OCI-LY3 (cell line): ENCODE measurements around the gene CFAP20.

Source experiments
- H2AFZ ChIP-seq: fragments of 200-600, 300-600 bp; shearing (Covaris generic); 2 replicates; pipeline ENCODE4 v1.6.0; 2014; ENCODE audit warnings: antibody characterized with exemption, low read depth, low read length
- H3K27ac ChIP-seq: fragments of 200-600, 300-600 bp; sonication (generic); 2 replicates; pipeline ENCODE4 v1.5.1; 2014; ENCODE audit warnings: mild to moderate bottlenecking, low read length, moderate library complexity, mixed read lengths
- H3K27me3 ChIP-seq: fragments of 200-600, 300-600 bp; sonication (generic); 2 replicates; pipeline ENCODE4 v1.6.1; 2014; ENCODE audit warnings: low read depth, low read length, mixed read lengths
- H3K36me3 ChIP-seq: fragments of 200-600, 300-600 bp; sonication (generic); replicated peaks from 2 replicates; pipeline ENCODE3; 2014; ENCODE audit warnings: low read depth, low read length, mixed read lengths
- H3K4me1 ChIP-seq: fragments of 300-600, 200-600 bp; sonication (generic); 2 replicates; pipeline ENCODE4 v1.6.1; 2014; ENCODE audit warnings: low read length, mixed read lengths
- H3K4me2 ChIP-seq: fragments of 200-600, 300-600 bp; sonication (generic); 2 replicates; pipeline ENCODE4 v1.6.1; 2014; ENCODE audit warnings: low read length, mixed read lengths
- H3K4me3 ChIP-seq: fragments of 300-600, 200-600 bp; sonication (generic); 2 replicates; pipeline ENCODE4 v1.5.1; 2014; ENCODE audit warnings: antibody characterized with exemption, mild to moderate bottlenecking, low read length, moderate library complexity
- H3K79me2 ChIP-seq: fragments of 300-600, 200-600 bp; shearing (Covaris generic); 2 replicates; pipeline ENCODE4 v1.6.1; 2014; ENCODE audit warnings: mild to moderate bottlenecking, low read length, mixed read lengths
- H3K9ac ChIP-seq: fragments of 300-600, 200-600 bp; shearing (Covaris generic); 2 replicates; pipeline ENCODE4 v1.6.0; 2014; ENCODE audit warnings: mild to moderate bottlenecking, low read length, moderate library complexity
- H3K9me3 ChIP-seq: fragments of 200-600, 300-600 bp; shearing (Covaris generic); 2 replicates; pipeline ENCODE4 v1.6.1; 2014; ENCODE audit warnings: low read length, mixed read lengths; ENCODE audit not compliant: insufficient read depth
- H4K20me1 ChIP-seq: fragments of 200-600, 300-600 bp; sonication (generic); 2 replicates; pipeline ENCODE4 v1.6.1; 2016; ENCODE audit warnings: low read length, mixed read lengths; ENCODE audit not compliant: insufficient read depth
- CTCF ChIP-seq: fragments of 200-600, 300-600 bp; sonication (generic); IDR thresholded peaks from 2 replicates; pipeline ENCODE4 v1.5.1; 2014; ENCODE audit warnings: antibody characterized with exemption, low read length, low read depth
- EZH2phosphoT487 ChIP-seq: fragments of 200-600 bp; shearing (Covaris generic); IDR thresholded peaks from 2 replicates; pipeline ENCODE4 v1.6.1; 2018; ENCODE audit warnings: antibody characterized with exemption, mixed run types, low read depth

CFAP20 gene

GRCh38 chr16:58155839-58156238, 26.7 kb upstream of the CFAP20 start:
- TF ChIP-seq EZH2phosphoT487 (no peak), CTCF (no peak)
- Histone ChIP-seq H3K27ac (no peak overlapping the region), H3K9me3 (no peaks in the 10 kb centered on the region), H3K4me3 (no peak overlapping the region), H3K4me1 (no peaks in the 10 kb centered on the region), H3K27me3 (no peaks in the 10 kb centered on the region), H2AFZ (no peak overlapping the region), H4K20me1 (0 out of 2 replicates have a peak, but pooled peaks cover 2% of the 10 kb centered on the region), H3K4me2 (no peak overlapping the region), H3K79me2 (no peaks in the 10 kb centered on the region), H3K36me3 (peaks cover 16% of the 10 kb centered on the region), H3K9ac (no peak overlapping the region)

- H3K4me1 ChIP-seq, result no peaks in the 10 kb centered on the region
- no peak overlapping the region for H3K4me2 ChIP-seq
- H3K9ac ChIP-seq, result no peak overlapping the region
- no peak overlapping the region for H2AFZ ChIP-seq
- H3K79me2 ChIP-seq, result no peaks in the 10 kb centered on the region
- H3K27ac ChIP-seq, result no peak overlapping the region
- peaks cover under 1% of the 10 kb centered on the region for H3K36me3 ChIP-seq
- no peak for TF ChIP-seq EZH2phosphoT487
- TF ChIP-seq CTCF, result no peak
- H3K4me3 ChIP-seq, result no peak overlapping the region
- no peaks in the 10 kb centered on the region for H3K9me3 ChIP-seq
- no peaks in the 10 kb centered on the region for H4K20me1 ChIP-seq
- H3K27me3 ChIP-seq, result no peaks in the 10 kb centered on the region
Measured at GRCh38 chr16:58154345-58154744, 25.2 kb upstream of the CFAP20 start.

- Histone ChIP-seq H3K9ac (no peak overlapping the region), H3K36me3 (no peaks in the 10 kb centered on the region), H3K79me2 (no peaks in the 10 kb centered on the region), H2AFZ (no peak overlapping the region), H3K27ac (no peak overlapping the region), H3K4me2 (no peak overlapping the region), H3K27me3 (no peaks in the 10 kb centered on the region), H3K9me3 (no peaks in the 10 kb centered on the region), H3K4me1 (no peaks in the 10 kb centered on the region), H3K4me3 (no peak overlapping the region), H4K20me1 (no peaks in the 10 kb centered on the region)
- TF ChIP-seq CTCF (no peak), EZH2phosphoT487 (no peak)
Measured at GRCh38 chr16:58152246-58152868, 23.2 kb upstream of the CFAP20 start.

GRCh38 chr16:58148526-58148925, 19.3 kb upstream of the CFAP20 start:
- H3K27me3 ChIP-seq, result no peaks in the 10 kb centered on the region
- H3K36me3 ChIP-seq, result no peaks in the 10 kb centered on the region
- H3K4me2 ChIP-seq, result no peak overlapping the region
- no peak overlapping the region for H3K27ac ChIP-seq
- no peak for TF ChIP-seq CTCF
- TF ChIP-seq EZH2phosphoT487, result no peak
- no peaks in the 10 kb centered on the region for H4K20me1 ChIP-seq
- no peaks in the 10 kb centered on the region for H3K79me2 ChIP-seq
- no peak overlapping the region for H2AFZ ChIP-seq
- no peak overlapping the region for H3K4me3 ChIP-seq
- no peaks in the 10 kb centered on the region for H3K4me1 ChIP-seq
- H3K9ac ChIP-seq, result no peak overlapping the region
- H3K9me3 ChIP-seq, result no peaks in the 10 kb centered on the region
